GM19035 (cell line): ENCODE results near the gene PPP1CB.

Experiments used
- ATAC-seq: cut with Tn5 transposase; IDR thresholded peaks from one replicate; pipeline ENCODE4 v1.9.1; 2021; ENCODE audit not compliant: unreplicated experiment

PPP1CB gene

GRCh38 chr2:28842042-28842441 is 90.4 kb downstream of the PPP1CB start:
- ATAC-seq: no peak
